ENCODE data around the gene CASK.
"Not testable (repeated sequence)": the region's sequence is repeated elsewhere in the genome, so short reads cannot be mapped to it uniquely, and the experiment has no call there.

CASK gene

DNA sequence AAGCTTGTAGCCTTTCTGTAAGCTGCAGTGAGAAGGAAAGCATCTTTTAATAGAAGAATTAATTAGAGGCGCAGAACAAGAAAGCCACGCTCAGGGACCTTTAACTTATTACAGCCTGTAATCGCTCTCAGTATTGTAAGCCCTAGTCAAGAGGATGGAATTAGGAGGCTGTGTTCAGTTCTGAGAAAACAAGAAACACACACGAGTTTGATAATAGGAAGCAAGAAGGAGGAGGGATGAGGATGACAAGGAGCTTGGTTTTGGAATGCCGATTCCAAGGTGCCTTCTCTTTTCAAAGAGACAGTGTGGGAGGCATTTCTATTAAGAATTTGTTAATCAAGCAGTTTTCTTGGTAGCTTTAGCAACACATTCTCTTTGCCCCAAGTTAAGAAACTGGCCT lies 406.9 kb downstream of the CASK start:
- DNase-seq (ENCODE audit: low read depth), result no peak

DNA sequence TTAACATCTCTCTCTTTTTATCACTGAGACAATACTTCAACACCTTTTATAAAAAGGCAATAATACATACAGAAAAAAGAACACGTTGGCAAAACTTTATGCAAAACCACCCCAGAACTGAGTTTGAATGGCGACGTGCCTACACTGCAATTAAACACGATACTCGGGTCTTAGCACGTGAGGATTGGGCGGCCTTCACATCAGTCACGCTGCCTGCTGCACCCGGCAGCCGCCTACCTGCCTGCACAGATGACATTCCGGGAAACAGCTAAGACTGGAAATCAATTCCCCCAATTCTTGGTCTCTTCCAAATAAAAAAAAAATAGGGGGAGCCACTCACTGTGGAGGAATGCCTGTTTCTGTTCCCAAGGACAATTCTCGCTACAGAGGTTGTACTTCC lies 408.0 kb downstream of the CASK start:
- no peak for DNase-seq (ENCODE audit: low read depth)

DNA sequence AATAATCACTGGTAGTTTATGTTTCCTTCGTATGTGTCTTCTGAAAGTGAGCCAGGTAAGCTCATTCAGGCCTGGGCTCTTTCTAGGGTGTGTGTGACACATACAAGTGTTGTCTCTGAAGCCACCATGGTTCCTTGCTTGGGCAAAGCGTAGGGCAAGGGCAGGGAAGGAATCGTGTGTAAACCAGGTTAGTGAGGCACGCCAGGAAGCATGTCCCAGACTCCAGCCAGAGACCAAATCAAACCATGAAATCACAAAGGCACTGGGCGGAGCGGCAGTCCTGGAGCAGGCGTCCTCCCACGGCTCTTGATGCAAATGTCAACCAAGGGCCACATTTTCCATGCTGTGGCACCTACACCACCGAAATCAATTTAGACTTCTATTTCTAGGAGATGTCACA lies 409.2 kb downstream of the CASK start:
- no peak for DNase-seq (ENCODE audit: low read depth)

DNA sequence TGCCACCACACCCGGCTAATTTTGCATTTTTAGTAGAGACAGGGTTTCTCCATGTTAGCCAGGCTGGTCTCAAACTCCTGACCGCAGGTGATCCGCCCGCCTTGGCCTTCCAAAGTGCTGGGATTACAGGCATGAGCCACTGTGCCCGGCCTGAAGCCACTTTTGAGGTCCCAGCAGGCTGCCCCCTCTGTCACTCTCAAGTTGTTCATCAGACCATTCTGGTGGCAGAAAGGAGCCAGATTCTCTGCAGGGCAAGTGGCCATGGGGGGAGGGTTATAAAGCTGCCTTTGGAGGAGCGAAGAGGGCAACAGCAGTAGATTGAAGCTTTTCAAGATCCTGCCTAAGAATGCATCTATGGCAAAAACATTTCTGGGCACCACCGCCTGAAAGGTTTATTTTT lies 410.5 kb downstream of the CASK start:
- not testable (repeated sequence) for DNase-seq (ENCODE audit: low read depth)

DNA sequence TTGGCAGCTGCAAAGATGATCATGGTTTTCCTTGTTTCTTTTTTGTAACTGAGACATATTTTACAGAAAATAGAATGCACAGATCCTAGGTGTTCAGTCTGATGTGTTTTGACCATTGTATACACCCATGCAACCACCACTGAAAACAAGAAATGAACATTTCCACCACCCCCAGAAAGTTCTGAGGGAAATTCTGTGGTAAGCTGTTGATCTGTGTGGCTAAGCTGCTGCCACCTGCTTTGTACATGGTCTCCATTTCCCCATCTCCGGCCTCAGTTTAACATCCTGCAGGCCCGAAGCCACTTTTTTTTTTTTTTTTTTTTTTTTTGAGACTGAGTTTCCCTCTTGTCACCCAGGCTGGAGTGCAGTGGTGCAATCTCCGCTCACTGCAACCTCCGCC lies 411.0 kb downstream of the CASK start:
- no peak for DNase-seq (ENCODE audit: low read depth)

DNA sequence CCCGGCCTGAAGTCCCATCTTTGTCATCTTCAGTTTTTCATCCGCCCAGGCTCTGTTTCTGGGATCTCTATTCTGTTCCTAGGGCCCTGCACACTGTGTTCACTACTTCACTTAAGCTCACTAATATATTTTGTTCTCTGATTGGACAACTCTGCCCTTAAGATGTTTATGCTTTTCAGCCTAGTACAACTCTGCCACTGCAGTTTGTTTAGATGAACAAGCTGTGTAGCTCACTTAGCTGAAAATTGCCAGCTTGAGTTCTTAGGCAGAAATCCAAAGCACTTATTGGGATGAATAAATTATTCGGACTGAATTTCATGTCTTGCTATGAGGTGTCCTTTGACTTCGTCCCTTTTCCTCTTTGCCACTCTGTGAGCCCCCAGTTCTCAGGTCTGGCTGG lies 415.4 kb downstream of the CASK start:
- no peak for DNase-seq (ENCODE audit: low read depth)

DNA sequence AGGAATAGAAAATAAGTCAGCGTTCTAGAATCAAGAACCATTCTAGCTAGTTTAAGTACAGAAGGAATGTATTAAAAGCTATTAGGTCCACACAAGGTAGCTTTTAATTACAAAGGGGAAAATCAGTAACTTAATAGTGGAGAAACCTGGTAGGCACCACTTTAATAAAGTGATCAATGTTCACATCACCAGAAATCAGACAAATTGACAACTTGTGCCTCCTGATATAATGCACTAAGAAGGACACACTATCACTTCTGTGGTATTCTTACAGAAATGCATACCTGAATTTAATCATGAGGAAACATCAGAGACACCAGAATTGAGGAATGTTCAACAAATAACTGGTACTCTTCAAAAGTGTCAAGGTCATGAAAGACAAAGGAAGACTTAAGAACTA lies 421.4 kb downstream of the CASK start:
- no peak for DNase-seq (ENCODE audit: low read depth)

DNA sequence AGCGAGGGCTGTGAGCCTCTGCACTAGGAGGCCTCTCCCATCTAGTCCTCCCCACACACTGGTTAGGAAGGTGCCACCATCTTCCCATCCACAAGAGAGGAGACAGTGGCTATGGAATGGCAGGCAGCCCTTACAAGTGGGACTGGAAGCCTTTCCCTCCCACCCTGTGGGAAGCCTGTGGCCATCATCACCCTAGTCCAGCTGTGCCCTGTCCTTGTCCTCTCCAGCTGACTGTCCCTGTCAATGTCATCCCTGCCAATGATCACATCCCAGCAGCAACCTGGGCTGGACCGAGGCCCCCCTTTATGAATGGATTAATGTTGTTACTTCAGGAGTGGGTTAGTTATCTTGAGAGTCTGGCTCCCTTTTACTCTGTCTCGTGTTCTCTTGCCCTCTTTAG lies 423.4 kb downstream of the CASK start:
- DNase-seq (ENCODE audit: low read depth), result no peak

DNA sequence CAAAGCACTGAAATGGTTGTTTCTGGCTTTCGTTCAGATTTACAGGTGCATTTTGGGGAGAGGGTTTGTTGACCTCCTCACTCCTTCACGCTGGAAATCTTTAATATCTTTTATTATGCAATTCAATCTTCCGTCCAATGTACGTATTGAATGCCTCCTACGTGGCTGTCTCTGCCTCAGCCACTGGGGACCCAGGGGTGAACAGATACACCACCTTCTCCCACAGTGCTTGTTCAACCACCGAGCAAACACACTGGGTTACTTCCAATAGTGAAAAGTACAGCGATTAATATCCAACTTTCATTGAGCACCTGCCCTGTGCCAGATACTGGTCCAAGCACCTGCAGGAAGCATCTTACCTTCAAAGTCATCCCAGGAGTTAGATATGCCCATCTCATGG lies 424.2 kb downstream of the CASK start:
- no peak for DNase-seq (ENCODE audit: low read depth)

DNA sequence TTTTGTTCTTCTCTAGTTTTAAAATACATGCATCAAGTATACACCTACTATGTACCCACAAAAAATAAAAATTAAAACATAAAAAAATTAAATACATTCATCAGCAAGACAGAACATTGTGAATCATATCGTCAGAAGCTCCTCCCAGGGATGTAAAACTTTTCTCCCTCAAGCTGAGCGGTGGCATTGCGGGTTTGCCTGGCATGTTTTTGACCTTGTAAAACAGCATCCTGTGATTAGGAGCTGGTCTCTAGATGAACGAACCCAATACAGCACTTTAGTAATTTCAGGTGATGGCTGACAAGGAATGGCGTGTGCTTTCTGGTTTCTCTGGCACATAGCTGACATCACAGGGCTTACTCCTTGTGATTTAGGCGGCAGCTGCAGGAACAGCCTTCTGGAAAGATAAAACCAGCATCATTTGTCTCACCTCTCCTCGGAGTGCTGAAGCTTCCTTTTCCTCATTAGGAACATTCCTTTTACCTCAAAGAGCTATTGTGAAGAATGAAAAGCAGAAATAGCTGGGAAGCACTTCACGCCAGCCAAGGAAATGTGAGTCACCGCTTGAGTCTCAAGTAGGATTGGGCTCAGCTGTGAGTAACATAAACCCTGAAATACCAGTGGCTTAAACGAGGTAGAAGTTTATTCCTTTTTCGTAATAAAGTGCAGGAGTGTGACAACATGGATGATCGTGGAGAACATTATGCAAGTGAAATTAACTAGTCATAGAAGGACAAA lies 431.9 kb downstream of the CASK start:
- peak; percentile 89 for DNase-seq (ENCODE audit: low read depth)

DNA sequence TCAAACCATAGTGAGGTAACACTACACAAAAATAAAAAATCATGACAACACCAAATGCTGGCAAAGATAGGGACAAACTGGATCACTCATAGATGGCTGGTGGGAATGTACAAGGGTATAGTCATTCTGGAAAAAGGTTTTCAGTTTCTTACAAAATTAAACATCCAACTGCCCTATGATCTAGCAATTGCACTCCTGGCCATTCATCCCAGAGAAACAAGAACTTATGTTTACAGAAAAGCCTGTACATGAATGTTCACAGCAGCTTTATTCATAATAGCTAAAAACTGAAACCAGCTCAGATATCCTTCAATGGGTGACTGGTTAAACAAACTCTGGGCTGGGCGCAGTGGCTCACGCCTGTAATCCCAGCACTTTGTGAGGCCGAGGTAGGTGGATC lies 432.9 kb downstream of the CASK start:
- no peak for DNase-seq (ENCODE audit: low read depth)

DNA sequence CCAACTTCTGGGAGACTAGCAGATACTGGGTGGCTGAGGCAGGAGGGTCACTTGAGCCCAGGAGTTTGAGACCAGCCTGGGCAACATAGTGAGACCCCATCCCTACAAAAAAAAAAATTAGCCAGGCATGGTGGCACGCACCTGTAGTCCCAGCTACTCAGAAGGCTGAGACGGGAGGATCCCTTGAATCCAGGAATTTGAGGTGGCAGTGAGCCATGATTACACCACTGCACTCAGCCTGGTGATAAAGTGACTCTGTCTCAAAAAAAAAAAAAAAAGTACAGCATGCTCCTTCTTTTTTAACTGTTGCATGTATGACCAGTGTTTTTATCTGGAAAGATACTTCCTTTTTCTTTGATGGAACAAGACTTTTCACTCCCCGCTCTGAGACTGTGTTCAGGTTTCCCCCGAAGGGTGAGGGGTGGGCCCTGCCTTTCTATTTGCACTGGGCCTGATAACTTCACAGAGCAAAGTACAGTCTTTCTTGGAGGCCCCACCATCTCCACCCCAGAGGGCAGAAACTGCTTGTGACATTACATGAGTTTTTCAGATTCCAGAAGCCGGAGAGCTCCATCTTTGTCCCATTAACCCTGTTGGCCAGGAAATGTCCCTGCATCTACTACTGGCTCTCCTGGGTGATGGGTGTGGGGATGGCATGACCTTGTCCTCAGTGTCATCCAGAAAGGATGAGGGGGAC lies 441.1 kb downstream of the CASK start:
- DNase-seq (ENCODE audit: low read depth), result no peak

DNA sequence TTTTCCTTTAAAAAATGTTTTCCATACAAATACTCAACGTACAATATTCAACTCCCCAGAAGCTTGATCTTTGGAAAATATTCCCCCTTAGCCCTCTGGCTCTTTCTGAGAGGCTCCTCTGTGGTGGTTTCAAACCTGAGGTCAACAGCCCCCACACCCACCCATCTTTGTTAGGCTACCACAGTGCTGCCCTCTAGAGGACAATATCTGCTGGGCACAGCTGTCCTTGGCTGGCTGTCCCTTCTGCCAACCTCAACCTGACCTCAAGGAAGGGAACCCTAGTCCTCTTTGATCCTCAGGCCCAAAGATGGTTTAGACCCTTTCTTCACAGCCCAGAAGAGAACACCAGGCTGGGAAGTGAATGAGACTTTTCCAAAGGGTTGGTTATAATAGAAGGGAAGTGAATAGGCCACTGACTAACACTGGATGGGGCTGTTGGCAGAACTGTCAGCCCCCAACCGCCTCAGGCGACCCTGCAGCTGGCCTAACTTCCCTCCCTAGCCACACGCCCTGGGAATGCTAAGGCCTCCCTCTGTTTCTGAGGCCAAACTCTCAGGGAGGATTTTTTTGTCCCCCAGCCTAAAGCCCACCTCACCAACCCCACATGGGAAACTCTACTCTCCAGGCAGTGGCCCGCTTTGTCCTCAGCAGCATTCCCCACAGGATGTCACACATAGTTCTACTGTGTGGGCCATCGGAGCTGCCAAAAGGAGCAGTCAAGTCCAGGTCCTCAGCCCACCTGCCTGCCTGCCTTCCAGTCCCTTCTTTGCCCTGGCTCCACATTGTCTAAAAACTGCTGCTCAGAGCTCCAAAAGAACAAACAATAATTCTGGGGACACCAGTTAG lies 441.9 kb downstream of the CASK start:
- peak; percentile 38 for DNase-seq (ENCODE audit: low read depth)

DNA sequence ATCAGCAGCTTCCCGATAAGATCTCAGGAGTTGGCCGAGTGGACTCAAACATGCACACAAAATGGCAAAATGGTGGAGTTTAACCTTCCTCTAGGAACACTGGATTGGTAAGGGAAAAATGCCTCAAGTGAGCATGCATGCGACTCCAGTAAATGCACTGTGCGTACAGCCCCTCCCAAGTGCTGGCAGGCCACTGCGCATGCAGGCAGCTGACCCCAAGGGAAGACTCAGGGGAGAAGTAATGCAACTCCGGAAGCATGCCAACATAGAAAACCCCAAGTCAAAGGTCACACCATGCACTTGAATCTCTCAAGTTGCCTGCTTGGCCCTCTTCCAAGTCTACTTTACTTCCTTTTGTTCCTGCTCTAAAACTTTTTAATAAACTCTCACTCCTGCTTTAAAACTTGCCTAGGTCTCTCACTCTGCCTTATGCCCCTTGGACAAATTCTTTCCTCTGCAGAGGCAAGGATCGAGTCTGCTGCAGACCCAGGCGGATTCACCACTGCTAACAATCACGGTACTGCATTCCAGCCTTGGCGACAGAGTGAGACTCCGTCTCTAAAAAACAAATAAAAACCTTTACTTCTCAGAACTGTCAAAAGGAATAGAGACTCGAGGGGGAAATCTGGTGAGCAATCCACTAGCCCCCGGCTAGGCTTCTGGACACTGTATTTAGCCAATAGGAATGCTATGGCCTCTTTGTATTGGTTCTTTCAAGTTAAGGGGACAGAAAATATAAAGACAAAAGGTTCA lies 442.7 kb downstream of the CASK start:
- no peak for DNase-seq (ENCODE audit: low read depth)

DNA sequence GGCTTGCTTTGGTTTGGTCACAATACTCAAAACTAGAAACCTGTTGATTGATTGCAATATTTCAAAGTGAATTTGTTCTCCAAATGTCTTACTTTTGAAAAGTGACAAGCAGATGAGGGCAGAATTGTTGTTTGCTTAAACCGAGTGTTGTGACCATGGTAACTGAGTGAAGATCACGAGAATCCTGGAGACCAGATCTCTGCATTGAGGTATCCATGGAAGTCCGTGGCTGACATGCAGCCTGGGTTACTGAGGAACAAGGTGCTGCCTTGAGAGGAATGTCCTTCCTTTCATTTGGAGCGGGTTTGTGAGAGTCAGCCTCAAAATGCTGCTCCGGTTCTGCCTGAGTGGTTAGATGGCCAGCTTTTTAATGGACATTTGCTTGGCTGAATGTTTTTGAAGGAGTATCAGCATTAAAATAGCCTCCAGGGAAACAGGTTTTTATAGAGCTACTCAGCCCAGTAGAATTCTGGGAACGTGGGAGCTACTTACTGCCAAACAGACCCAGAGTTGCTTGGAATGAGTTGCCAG lies 444.9 kb downstream of the CASK start:
- no peak for DNase-seq (ENCODE audit: low read depth)

DNA sequence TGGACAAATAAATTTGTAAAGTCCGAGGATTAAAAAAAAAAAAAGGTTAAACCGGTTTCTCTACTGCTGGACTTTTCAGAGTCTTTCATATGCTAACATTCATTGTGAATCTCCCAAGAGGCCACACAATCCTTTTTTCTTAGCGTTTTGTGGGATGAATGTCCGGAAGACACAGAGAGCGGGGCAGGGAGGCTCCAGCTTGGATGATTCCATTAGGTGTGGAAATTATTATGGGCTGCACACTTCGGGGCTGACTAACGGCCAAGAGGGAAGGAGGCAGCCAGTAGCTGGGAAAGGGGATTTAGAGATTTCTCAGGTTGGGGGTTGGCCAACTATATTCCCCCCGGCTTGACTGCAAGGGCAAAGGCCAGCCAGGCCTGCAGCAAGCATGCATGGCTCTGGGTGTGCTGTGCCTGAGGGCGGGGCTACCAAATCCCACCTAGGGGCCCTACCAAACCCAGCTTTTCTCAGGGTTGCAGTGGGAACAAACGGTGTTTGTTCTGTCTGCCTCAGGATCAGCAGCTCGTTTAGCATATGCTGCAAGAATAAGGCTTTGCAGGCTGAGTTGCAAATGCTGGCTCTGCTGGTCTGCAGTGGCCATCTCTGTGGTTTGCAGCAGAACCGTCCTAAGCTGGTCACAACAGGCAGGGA lies 447.6 kb downstream of the CASK start:
- DNase-seq (ENCODE audit: low read depth), result no peak

DNA sequence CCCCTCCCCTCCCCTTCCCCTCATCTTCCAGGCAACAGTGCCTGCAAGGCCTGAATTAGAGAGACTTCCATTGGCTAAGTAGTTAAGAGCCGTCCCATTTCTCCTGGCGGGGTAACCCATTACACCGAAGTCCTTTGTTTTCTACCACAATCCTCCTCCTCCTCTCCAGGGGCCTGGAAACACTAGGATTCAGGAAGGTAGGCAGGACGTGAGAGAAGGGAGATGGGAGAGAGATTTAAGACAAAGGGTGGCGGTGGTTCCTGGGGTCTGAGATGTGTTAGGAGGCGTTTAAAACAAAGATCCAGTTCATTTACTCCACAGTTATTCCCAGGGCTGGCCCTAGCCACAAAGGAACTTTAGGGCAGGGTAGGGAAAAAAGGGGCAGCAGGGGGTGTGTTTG lies 448.2 kb downstream of the CASK start:
- DNase-seq (ENCODE audit: low read depth), result no peak

DNA sequence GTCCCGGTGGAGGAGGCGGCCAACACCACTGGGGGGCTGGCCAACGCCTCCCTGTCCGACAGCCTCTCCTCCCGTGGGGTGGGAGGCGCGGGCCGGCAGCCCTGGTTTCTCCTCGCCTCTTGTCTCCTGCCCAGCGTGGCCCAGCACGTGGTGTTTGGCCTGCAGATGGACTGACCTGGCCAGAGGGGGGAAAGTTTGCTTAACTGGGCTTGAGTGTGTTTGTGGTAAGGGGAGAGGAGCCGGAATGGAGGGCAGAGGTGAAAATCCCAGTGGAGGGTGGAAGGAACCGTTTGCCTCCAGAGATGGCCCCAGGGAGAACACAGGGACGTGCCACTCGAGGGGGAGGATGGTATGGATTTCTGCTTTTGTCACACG lies 448.6 kb downstream of the CASK start:
- DNase-seq (ENCODE audit: low read depth), result no peak

DNA sequence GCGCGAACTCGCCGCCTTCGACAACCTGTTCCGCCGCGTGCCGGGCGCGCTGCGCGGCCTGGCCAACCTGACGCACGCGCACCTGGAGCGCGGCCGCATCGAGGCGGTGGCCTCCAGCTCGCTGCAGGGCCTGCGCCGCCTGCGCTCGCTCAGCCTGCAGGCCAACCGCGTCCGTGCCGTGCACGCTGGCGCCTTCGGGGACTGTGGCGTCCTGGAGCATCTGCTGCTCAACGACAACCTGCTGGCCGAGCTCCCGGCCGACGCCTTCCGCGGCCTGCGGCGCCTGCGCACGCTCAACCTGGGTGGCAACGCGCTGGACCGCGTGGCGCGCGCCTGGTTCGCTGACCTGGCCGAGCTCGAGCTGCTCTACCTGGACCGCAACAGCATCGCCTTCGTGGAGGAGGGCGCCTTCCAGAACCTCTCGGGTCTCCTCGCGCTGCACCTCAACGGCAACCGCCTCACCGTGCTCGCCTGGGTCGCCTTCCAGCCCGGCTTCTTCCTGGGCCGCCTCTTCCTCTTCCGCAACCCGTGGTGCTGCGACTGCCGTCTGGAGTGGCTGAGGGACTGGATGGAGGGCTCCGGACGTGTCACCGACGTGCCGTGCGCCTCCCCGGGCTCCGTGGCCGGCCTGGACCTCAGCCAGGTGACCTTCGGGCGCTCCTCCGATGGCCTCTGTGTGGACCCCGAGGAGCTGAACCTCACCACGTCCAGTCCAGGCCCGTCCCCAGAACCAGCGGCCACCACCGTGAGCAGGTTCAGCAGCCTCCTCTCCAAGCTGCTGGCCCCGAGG lies 449.2 kb downstream of the CASK start:
- DNase-seq (ENCODE audit: low read depth), result no peak

DNA sequence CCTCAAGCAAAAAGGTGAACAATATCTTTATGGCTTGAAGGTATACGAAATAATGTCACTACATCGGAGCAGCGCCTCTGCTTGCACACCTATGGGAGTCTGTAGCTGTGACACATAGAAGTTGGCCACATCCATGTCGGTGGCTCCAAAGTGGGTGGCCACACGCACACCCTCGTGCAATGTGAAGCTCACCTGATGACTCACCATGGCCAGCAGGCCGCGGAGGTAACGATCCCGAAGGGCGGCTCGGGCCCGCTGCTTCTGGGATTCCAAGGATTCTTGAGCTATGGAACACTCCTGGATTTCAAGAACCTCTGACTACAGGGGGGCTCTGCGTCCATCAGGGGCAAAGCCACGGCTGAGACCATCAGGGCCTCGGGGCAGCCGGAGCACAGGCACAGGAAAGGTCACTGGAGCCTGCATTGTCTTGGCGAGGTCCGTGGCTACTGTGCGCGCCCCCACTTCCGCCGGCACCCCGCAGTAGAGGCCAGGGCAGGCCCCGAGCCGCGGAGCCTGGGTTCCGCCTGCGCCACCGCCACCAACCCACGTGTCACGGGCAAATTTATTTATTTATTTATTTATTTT lies 451.0 kb downstream of the CASK start:
- DNase-seq (ENCODE audit: low read depth), result no peak

Data from ELR (cell line).